GM23338 (cell line): Measurements from ENCODE around the gene RPA1. TPM values are rescaled to one million over a fixed set of nuclear protein-coding genes. Genes with fewer than 3 reads are reported as not detected.

Experiments used
- ATAC-seq: fragments of 200-7000 bp; cut with Tn5 transposase; 3 replicates; pipeline ENCODE4 v1.9.1; 2020
- DNase-seq: peaks from one replicate; pipeline ENCODE4 v3.0.0-alpha.2; 2015; ENCODE audit warnings: low spot score
- H2AFZ ChIP-seq: fragments of 200-600 bp; sonication (generic); 2 replicates; pipeline ENCODE4 v1.8.0; 2016; ENCODE audit warnings: antibody characterized with exemption, mild to moderate bottlenecking, moderate library complexity
- H3F3A ChIP-seq: fragments of 200-600 bp; sonication (generic); replicated peaks from 2 replicates; pipeline ENCODE4 v1.8.0; 2017; ENCODE audit warnings: antibody characterized with exemption, mixed run types, low read depth
- H3K27ac ChIP-seq: fragments of 200-600 bp; sonication (generic); 2 replicates; pipeline ENCODE4 v1.6.1; 2016; ENCODE audit warnings: low read depth
- H3K27me3 ChIP-seq: fragments of 200-600 bp; sonication (generic); 2 replicates; pipeline ENCODE4 v1.8.0; 2016; ENCODE audit warnings: mild to moderate bottlenecking, mixed run types, moderate library complexity; ENCODE audit not compliant: insufficient read depth
- H3K36me3 ChIP-seq: fragments of 200-600 bp; sonication (generic); 2 replicates; pipeline ENCODE4 v1.8.0; 2016; ENCODE audit warnings: mild to moderate bottlenecking; ENCODE audit not compliant: insufficient read depth
- H3K4me1 ChIP-seq: fragments of 200-600 bp; sonication (generic); 2 replicates; pipeline ENCODE4 v1.8.0; 2016; ENCODE audit warnings: mild to moderate bottlenecking, moderate library complexity; ENCODE audit not compliant: insufficient read depth
- H3K4me2 ChIP-seq: fragments of 200-600 bp; sonication (generic); 2 replicates; pipeline ENCODE4 v1.7.1; 2017; ENCODE audit warnings: mixed run types
- H3K4me3 ChIP-seq: fragments of 200-600 bp; sonication (generic); 2 replicates; pipeline ENCODE4 v1.6.1; 2016; ENCODE audit warnings: mixed run types
- H3K79me2 ChIP-seq: fragments of 200-600 bp; sonication (generic); replicated peaks from 2 replicates; pipeline ENCODE4 v1.8.0; 2017; ENCODE audit warnings: mild to moderate bottlenecking; ENCODE audit not compliant: insufficient read depth
- H3K9me2 ChIP-seq: fragments of 200-600 bp; sonication (generic); 2 replicates; pipeline ENCODE4 v1.8.0; 2017; ENCODE audit not compliant: insufficient read depth
- H4K20me1 ChIP-seq: fragments of 200-600 bp; sonication (generic); replicated peaks from 2 replicates; pipeline ENCODE4 v1.8.0; 2017; ENCODE audit warnings: mild to moderate bottlenecking; ENCODE audit not compliant: insufficient read depth
- H3K27ac Mint-ChIP-seq: 2 replicates; pipeline ENCODE4 v1.8.0; 2020; ENCODE audit warnings: inconsistent platforms, mild to moderate bottlenecking, moderate library complexity, mixed read lengths
- H3K27me3 Mint-ChIP-seq: 3 replicates; pipeline ENCODE4 v1.8.0; 2022; ENCODE audit warnings: low read depth, mild to moderate bottlenecking, moderate library complexity, mixed read lengths, inconsistent platforms; ENCODE audit not compliant: insufficient read depth, poor library complexity
- H3K36me3 Mint-ChIP-seq: 3 replicates; pipeline ENCODE4 v1.8.0; 2021; ENCODE audit warnings: low read depth, mild to moderate bottlenecking, inconsistent platforms, moderate library complexity, mixed read lengths
- H3K4me1 Mint-ChIP-seq: 3 replicates; pipeline ENCODE4 v1.8.0; 2020; ENCODE audit warnings: mild to moderate bottlenecking, inconsistent platforms, mixed read lengths
- H3K4me3 Mint-ChIP-seq: 3 replicates; pipeline ENCODE4 v1.8.0; 2021; ENCODE audit warnings: moderate library complexity, mild to moderate bottlenecking, inconsistent platforms, mixed read lengths
- H3K9me3 Mint-ChIP-seq: 3 replicates; pipeline ENCODE4 v1.8.0; 2020; ENCODE audit warnings: moderate library complexity, mild to moderate bottlenecking, inconsistent platforms, mixed read lengths
- CREB1 ChIP-seq: fragments of 250-450 bp; sonication (Bioruptor Pico); IDR thresholded peaks from 2 replicates; pipeline ENCODE4 v1.5.0; 2020; ENCODE audit warnings: low read depth, mild to moderate bottlenecking, moderate library complexity
- CTCF ChIP-seq, 2 experiments: fragments of 200-600 bp in 1 of 2; sonication (generic) in 1 of 2; conservative IDR thresholded peaks; 2 replicates each; pipeline versions ENCODE4 v1.5.1 to v1.6.1; 2016 to 2017; ENCODE audit warnings: antibody characterized with exemption in 2 of 2, low read depth in 2 of 2, mild to moderate bottlenecking in 2 of 2, moderate library complexity in 1 of 2
- ETS1 ChIP-seq: IDR thresholded peaks from 2 replicates; pipeline ENCODE4 v1.6.1; 2016; ENCODE audit warnings: antibody characterized with exemption
- EZH2 ChIP-seq: fragments of 200-600 bp; sonication (generic); IDR thresholded peaks from one replicate; pipeline ENCODE4 v1.8.0; 2017; ENCODE audit warnings: antibody characterized with exemption, mild to moderate bottlenecking, low read depth; ENCODE audit not compliant: unreplicated experiment
- EZH2phosphoT487 ChIP-seq: fragments of 200-600 bp; sonication (generic); IDR thresholded peaks from one replicate; pipeline ENCODE4 v1.8.1; 2018; ENCODE audit warnings: antibody characterized with exemption; ENCODE audit not compliant: unreplicated experiment
- NANOG ChIP-seq: IDR thresholded peaks from 2 replicates; pipeline ENCODE4 v1.6.1; 2016; ENCODE audit warnings: antibody characterized with exemption, borderline replicate concordance
- POLR2AphosphoS5 ChIP-seq: IDR thresholded peaks from 2 replicates; pipeline ENCODE4 v1.6.1; 2016; ENCODE audit warnings: antibody characterized with exemption, low read depth
- REST ChIP-seq: IDR thresholded peaks from one replicate; pipeline ENCODE4 v1.6.1; 2018; ENCODE audit warnings: antibody characterized with exemption; ENCODE audit not compliant: unreplicated experiment
- STAT1 ChIP-seq: IDR thresholded peaks from one replicate; pipeline ENCODE4 v1.6.1; 2016; ENCODE audit warnings: antibody characterized with exemption; ENCODE audit not compliant: unreplicated experiment
- ZNF114 ChIP-seq: fragments of 250-450 bp; sonication (Bioruptor Pico); IDR thresholded peaks from 2 replicates; pipeline ENCODE4 v1.5.0; 2020; ENCODE audit warnings: mild to moderate bottlenecking, moderate library complexity
- polyA plus RNA-seq: library from polyadenylated mRNA; unstranded; fragments of >200 nt; fragmentation: Nextera tagmentation; extraction: Ambion mirVana; gene quantifications from 2 replicates; pipeline ENCODE4 v1.2.1, GENCODE V29; 2016
- total RNA-seq: library from RNA; depleted of rRNA; stranded (reverse); fragments of >200 nt; shearing (Covaris generic); gene quantifications from 2 replicates; pipeline ENCODE4 v1.2.3, GENCODE V29; 2014

Gene RPA1
- total and polyA plus RNA-seq, 2 experiments from 2014 or later = 33.7 to 52.1 TPM

- peaks cover 9% of the 10 kb centered on the region for H4K20me1 ChIP-seq
- 0 out of 2 replicates have a peak, but pooled peaks cover 3% of the 10 kb centered on the region for H3F3A ChIP-seq
- ATAC-seq = no peak
- no peak overlapping the region for H2AFZ ChIP-seq
- no peaks in the 10 kb centered on the region; the same call in 1 of the 2 replicates for H3K79me2 ChIP-seq
- no peak for DNase-seq
- Mint-ChIP-seq H3K27me3 (peaks cover 1% of the 10 kb centered on the region), H3K9me3 (no peaks in the 10 kb centered on the region), H3K27ac (no peak overlapping the region), H3K4me1 (no peaks in the 10 kb centered on the region), H3K4me3 (no peak overlapping the region), H3K36me3 (peaks cover 37% of the 10 kb centered on the region)
- no peak overlapping the region for H3K4me3 ChIP-seq
- H3K36me3 ChIP-seq = peaks cover 23% of the 10 kb centered on the region
- H3K4me1 ChIP-seq = no peaks in the 10 kb centered on the region
- TF ChIP-seq EZH2phosphoT487 (no peak), NANOG (no peak)
- no peak overlapping the region for H3K4me2 ChIP-seq
- no peaks in the 10 kb centered on the region for H3K9me2 ChIP-seq
- no peaks in the 10 kb centered on the region for H3K27me3 ChIP-seq
- no peak overlapping the region for H3K27ac ChIP-seq
These were observed 43.2 kb downstream of the RPA1 start for GRCh38 chr17:1872976-1873375.

GRCh38 chr17:1873418-1873817 lies 43.6 kb downstream of the RPA1 start:
- no peaks in the 10 kb centered on the region for H3K9me3 Mint-ChIP-seq
- H3K27me3 Mint-ChIP-seq = peaks cover 1% of the 10 kb centered on the region
- DNase-seq (no peak), ATAC-seq (no peak)
- no peaks in the 10 kb centered on the region for H3K79me2 ChIP-seq
- H3K36me3 Mint-ChIP-seq = peaks cover 41% of the 10 kb centered on the region; the same call in 2 of the 3 replicates
- H4K20me1 ChIP-seq = peaks cover 9% of the 10 kb centered on the region
- H3K27ac ChIP-seq = no peak overlapping the region
- no peaks in the 10 kb centered on the region for H3K4me1 Mint-ChIP-seq
- no peak overlapping the region for H3K4me2 ChIP-seq
- H3K4me3 ChIP-seq = no peak overlapping the region
- peaks cover 23% of the 10 kb centered on the region for H3K36me3 ChIP-seq
- H2AFZ ChIP-seq = no peak overlapping the region
- H3K4me3 Mint-ChIP-seq = no peak overlapping the region
- H3K27me3 ChIP-seq = no peaks in the 10 kb centered on the region
- no peak overlapping the region for H3K27ac Mint-ChIP-seq
- H3F3A ChIP-seq = 0 out of 2 replicates have a peak, but pooled peaks cover 3% of the 10 kb centered on the region
- H3K4me1 ChIP-seq = no peaks in the 10 kb centered on the region
- no peaks in the 10 kb centered on the region for H3K9me2 ChIP-seq
- TF ChIP-seq EZH2 (no peak), NANOG (no peak), STAT1 (no peak), ZNF114 (CRISPR knock-in tag) (no peak), POLR2AphosphoS5 (no peak), CTCF (conservative IDR thresholded peaks at IDR 0.05; ENCODE audit: low read depth in 2 of 2) (no peak), ETS1 (no peak), CREB1 (CRISPR knock-in tag) (no peak), REST (no peak)
